Measurements from ENCODE around the gene LFNG. TPM values are rescaled to one million over a fixed set of nuclear protein-coding genes. Genes with fewer than 3 reads are reported as not detected.

Gene LFNG
- total RNA-seq, 2 donors from 2014 or later: 61.4 to 105 TPM

- TF ChIP-seq CTCF (IDR thresholded peaks at IDR 0.05): no peak
- no peaks in the 10 kb centered on the region for H3K27me3 ChIP-seq
- peak overlapping the region; percentile 42 for H3K27ac ChIP-seq
- peak overlapping the region in 1 of 2 donors; percentile 31 for H3K9ac ChIP-seq (ENCODE audit: low read depth in 2 of 2, low read length in 2 of 2)
- DNase-seq: peak; percentile 69
- no peaks in the 10 kb centered on the region for H3K9me3 ChIP-seq
- intact Hi-C loops (cut with DNase I): no loop called here
- peaks cover 5% of the 10 kb centered on the region for H3K4me1 ChIP-seq
- H3K36me3 ChIP-seq: no peaks in the 10 kb centered on the region
- no peak overlapping the region for H3K4me3 ChIP-seq
Measured at GRCh38 chr7:2564970-2565540, 45.5 kb downstream of the LFNG start.

- Histone ChIP-seq H3K4me1 (no peaks in the 10 kb centered on the region), H3K9me3 (no peaks in the 10 kb centered on the region), H3K36me3 (no peaks in the 10 kb centered on the region), H3K27me3 (no peaks in the 10 kb centered on the region), H3K27ac (no peak overlapping the region), H3K9ac (ENCODE audit: low read depth in 2 of 2, low read length in 2 of 2) (no peak overlapping the region), H3K4me3 (no peak overlapping the region)
- intact Hi-C loops (cut with DNase I): no loop called here
- TF ChIP-seq CTCF (IDR thresholded peaks at IDR 0.05): no peak
- no peak for DNase-seq
Measured at GRCh38 chr7:2566348-2566889, 46.8 kb downstream of the LFNG start.

- Histone ChIP-seq H3K27me3 (no peaks in the 10 kb centered on the region), H3K4me1 (no peaks in the 10 kb centered on the region), H3K9ac (ENCODE audit: low read depth in 2 of 2, low read length in 2 of 2) (peak overlapping the region in 1 of 2 donors; percentile 24), H3K36me3 (no peaks in the 10 kb centered on the region), H3K9me3 (no peaks in the 10 kb centered on the region), H3K4me3 (no peak overlapping the region), H3K27ac (no peak overlapping the region)
- intact Hi-C loops (cut with DNase I): no loop called here
- peak; percentile 52 for DNase-seq
- no peak for TF ChIP-seq CTCF (IDR thresholded peaks at IDR 0.05)
Measured at GRCh38 chr7:2566890-2567678, 47.5 kb downstream of the LFNG start.

- H3K9ac ChIP-seq (ENCODE audit: low read depth in 2 of 2, low read length in 2 of 2): no peak overlapping the region
- H3K4me1 ChIP-seq: no peaks in the 10 kb centered on the region
- TF ChIP-seq CTCF (IDR thresholded peaks at IDR 0.05): no peak
- no peaks in the 10 kb centered on the region for H3K36me3 ChIP-seq
- H3K4me3 ChIP-seq: no peak overlapping the region
- no peaks in the 10 kb centered on the region for H3K9me3 ChIP-seq
- H3K27ac ChIP-seq: no peak overlapping the region
- intact Hi-C loops (cut with DNase I): no loop called here
- DNase-seq: no peak
- no peaks in the 10 kb centered on the region for H3K27me3 ChIP-seq
Measured at GRCh38 chr7:2567679-2568278, 48.2 kb downstream of the LFNG start.

- intact Hi-C loops (cut with DNase I): no loop called here
- Histone ChIP-seq H3K9ac (ENCODE audit: low read depth in 2 of 2, low read length in 2 of 2) (no peak overlapping the region), H3K4me3 (no peak overlapping the region), H3K4me1 (no peaks in the 10 kb centered on the region), H3K27ac (no peak overlapping the region), H3K9me3 (no peaks in the 10 kb centered on the region), H3K27me3 (no peaks in the 10 kb centered on the region), H3K36me3 (no peaks in the 10 kb centered on the region)
- no peak for DNase-seq
- no peak for TF ChIP-seq CTCF (IDR thresholded peaks at IDR 0.05)
Measured at GRCh38 chr7:2568521-2569223, 49.1 kb downstream of the LFNG start.
